CD14-positive monocyte (primary cell): ENCODE results near the gene SMS. TPM values are rescaled to one million over a fixed set of nuclear protein-coding genes. Genes with fewer than 3 reads are reported as not detected.

Source experiments
- DNase-seq, 3 donors: peaks; one replicate each; pipeline ENCODE4 v3.0.0-alpha.2; 2011 to 2022
- H2AFZ ChIP-seq: 2 replicates; pipeline ENCODE4 v1.6.0; 2012; ENCODE audit warnings: mild to moderate bottlenecking, low read depth, low read length, inconsistent platforms; ENCODE audit not compliant: insufficient read depth, poor library complexity, severe bottlenecking
- H3K27ac ChIP-seq, 2 donors: 1 replicate in 1 of 2; 2 replicates in 1 of 2; pipeline ENCODE4 v1.5.1; 2012 to 2013; ENCODE audit warnings: low read length in 2 of 2, control low read depth in 1 of 2, inconsistent platforms in 1 of 2, low read depth in 1 of 2, mild to moderate bottlenecking in 1 of 2
- H3K27me3 ChIP-seq, 2 donors: one replicate each; pipeline versions ENCODE4 v1.6.0 to v1.6.1; 2011 to 2013; ENCODE audit warnings: low read length in 2 of 2; ENCODE audit not compliant: control insufficient read depth in 2 of 2, insufficient read depth in 2 of 2
- H3K36me3 ChIP-seq, 2 donors: replicated peaks in 1 of 2; 1 replicate in 1 of 2; 2 replicates in 1 of 2; pipeline versions ENCODE4 v1.5.1 to v1.6.1; 2012 to 2013; ENCODE audit warnings: low read length in 2 of 2, control low read depth in 1 of 2, inconsistent platforms in 1 of 2, mild to moderate bottlenecking in 1 of 2; ENCODE audit not compliant: insufficient read depth in 2 of 2, control insufficient read depth in 1 of 2
- H3K4me1 ChIP-seq, 2 donors: 1 replicate in 1 of 2; 2 replicates in 1 of 2; pipeline versions ENCODE4 v1.5.1 to v1.6.1; 2012 to 2013; ENCODE audit warnings: low read length in 2 of 2, control low read depth in 1 of 2, inconsistent platforms in 1 of 2, mild to moderate bottlenecking in 1 of 2, moderate library complexity in 1 of 2; ENCODE audit not compliant: insufficient read depth in 2 of 2, control insufficient read depth in 1 of 2
- H3K4me2 ChIP-seq: replicated peaks from 2 replicates; pipeline ENCODE3; 2012; ENCODE audit warnings: low read length, moderate library complexity, mild to moderate bottlenecking; ENCODE audit not compliant: poor library complexity, severe bottlenecking; ENCODE audit errors: extremely low read depth
- H3K4me3 ChIP-seq, 3 experiments: fragments of 200-600 bp in 1 of 3; sonication (generic) in 1 of 3; replicated peaks in 1 of 3; 1 replicate in 2 of 3; 2 replicates in 1 of 3; pipeline ENCODE4 v1.5.1; 2011 to 2013; ENCODE audit warnings: low read length in 3 of 3, mild to moderate bottlenecking in 3 of 3, control low read depth in 2 of 3, low read depth in 2 of 3, inconsistent platforms in 1 of 3, moderate library complexity in 1 of 3
- H3K79me2 ChIP-seq: 2 replicates; pipeline ENCODE4 v1.6.0; 2012; ENCODE audit warnings: mild to moderate bottlenecking, control low read depth, inconsistent platforms, low read length, moderate library complexity; ENCODE audit not compliant: insufficient read depth
- H3K9ac ChIP-seq: 2 replicates; pipeline ENCODE4 v1.6.0; 2017; ENCODE audit warnings: low read length, mild to moderate bottlenecking; ENCODE audit not compliant: insufficient read depth, poor library complexity, severe bottlenecking
- H3K9me3 ChIP-seq, 2 donors: replicated peaks in 1 of 2; 1 replicate in 1 of 2; 2 replicates in 1 of 2; pipeline versions ENCODE4 v1.5.1 to v1.6.1; 2012 to 2013; ENCODE audit warnings: low read length in 2 of 2, control low read depth in 1 of 2; ENCODE audit not compliant: control insufficient read depth in 1 of 2, insufficient read depth in 1 of 2
- H4K20me1 ChIP-seq: 2 replicates; pipeline ENCODE4 v1.6.0; 2012; ENCODE audit warnings: mild to moderate bottlenecking, low read length, control low read depth, moderate library complexity; ENCODE audit not compliant: insufficient read depth
- H3K27ac Mint-ChIP-seq, 7 donors: one replicate each; pipeline ENCODE4 v1.8.0; 2020; ENCODE audit warnings: mild to moderate bottlenecking in 7 of 7, mixed read lengths in 7 of 7, moderate library complexity in 6 of 7, inconsistent platforms in 2 of 7
- H3K27me3 Mint-ChIP-seq, 3 donors: one replicate each; pipeline ENCODE4 v1.8.0; 2021 to 2022; ENCODE audit warnings: low read depth in 3 of 3, mild to moderate bottlenecking in 3 of 3, mixed read lengths in 3 of 3, moderate library complexity in 3 of 3, inconsistent platforms in 1 of 3
- H3K36me3 Mint-ChIP-seq, 2 donors: one replicate each; pipeline ENCODE4 v1.8.0; 2020; ENCODE audit warnings: mixed read lengths in 2 of 2, inconsistent platforms in 1 of 2, mild to moderate bottlenecking in 1 of 2
- H3K4me1 Mint-ChIP-seq: one replicate; pipeline ENCODE4 v1.8.0; 2020; ENCODE audit warnings: mild to moderate bottlenecking, mixed read lengths
- H3K4me3 Mint-ChIP-seq, 2 donors: one replicate each; pipeline ENCODE4 v1.8.0; 2020; ENCODE audit warnings: mild to moderate bottlenecking in 2 of 2, mixed read lengths in 2 of 2, moderate library complexity in 1 of 2
- H3K9me3 Mint-ChIP-seq, 7 donors: one replicate each; pipeline ENCODE4 v1.8.0; 2020 to 2022; ENCODE audit warnings: mixed read lengths in 7 of 7, mild to moderate bottlenecking in 6 of 7, moderate library complexity in 6 of 7, inconsistent platforms in 2 of 7
- whole genome bisulfite sequencing: methylation state at CpG from one replicate; pipeline ENCODE4 v1.1.5; 2013; ENCODE audit warnings: missing lambda C conversion rate; ENCODE audit not compliant: insufficient coverage; 5-methylcytosine and 5-hydroxymethylcytosine counted together
- intact Hi-C, 2 donors: fragments of 100-400 bp; cut with micrococcal nuclease; formaldehyde crosslinking; loops; one replicate each; pipeline versions ENCODE4 v1.15.0 to v1.15.1; 2023
- polyA plus RNA-seq, 3 donors: library from polyadenylated mRNA; depleted of rRNA in 1 of 3; unstranded in 2 of 3; stranded (reverse) in 1 of 3; fragments of 300-500 nt in 2 of 3; fragments of >200 nt in 1 of 3; fragmentation: Illumina TruSeq in 2 of 3; gene quantifications; 1 replicate in 2 of 3; 2 replicates in 1 of 3; pipeline ENCODE4 v1.2.3, GENCODE V29; 2012 to 2021
- TF ChIP-seq, protein P1 (sequence below): fragments of 200-600 bp; IDR thresholded peaks from one replicate; pipeline ENCODE4 v1.8.0; 2022; ENCODE audit warnings: antibody characterized with exemption, mild to moderate bottlenecking

SMS gene
- polyA plus RNA-seq, 3 donors, result 24.9 to 75.4 (median 70.8) TPM

DNA sequence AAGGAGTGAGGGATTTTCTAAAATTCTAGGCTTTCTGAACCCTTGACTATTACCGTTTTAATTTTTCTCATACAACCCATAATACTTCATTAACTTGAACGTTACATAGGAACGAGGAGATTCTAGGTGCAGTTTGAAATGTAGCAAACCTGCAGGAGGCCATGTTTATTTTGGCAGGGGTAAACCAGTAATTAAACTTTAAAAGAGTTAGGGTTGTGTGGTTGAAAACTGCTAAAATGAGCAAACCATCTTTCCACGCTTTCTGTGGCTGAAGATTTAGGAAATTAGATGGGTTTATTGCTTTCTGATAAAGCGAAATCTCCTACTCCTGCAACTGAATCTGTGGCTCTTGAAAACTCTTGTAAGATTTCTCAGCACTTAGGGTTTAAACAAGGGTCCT lies 93.3 kb downstream of the SMS start:
- Histone ChIP-seq H3K9me3 (no peaks in the 10 kb centered on the region), H3K36me3 (no peaks in the 10 kb centered on the region), H2AFZ (no peak overlapping the region), H3K4me3 (no peak overlapping the region), H3K4me2 (no peak overlapping the region), H3K9ac (no peak overlapping the region), H3K27ac (no peak overlapping the region), H3K27me3 (no peaks in the 10 kb centered on the region), H3K4me1 (no peaks in the 10 kb centered on the region), H3K79me2 (no peaks in the 10 kb centered on the region), H4K20me1 (no peaks in the 10 kb centered on the region)
- no peaks in the 10 kb centered on the region for H3K36me3 Mint-ChIP-seq
- H3K27ac Mint-ChIP-seq, result no peak overlapping the region
- no peak overlapping the region for H3K4me3 Mint-ChIP-seq
- intact Hi-C loops, result no loop called here
- peaks cover 2% of the 10 kb centered on the region for H3K4me1 Mint-ChIP-seq
- WGBS, result no CpG with 5 or more reads among the region's 5 CpGs
- TF ChIP-seq, protein P1, sequence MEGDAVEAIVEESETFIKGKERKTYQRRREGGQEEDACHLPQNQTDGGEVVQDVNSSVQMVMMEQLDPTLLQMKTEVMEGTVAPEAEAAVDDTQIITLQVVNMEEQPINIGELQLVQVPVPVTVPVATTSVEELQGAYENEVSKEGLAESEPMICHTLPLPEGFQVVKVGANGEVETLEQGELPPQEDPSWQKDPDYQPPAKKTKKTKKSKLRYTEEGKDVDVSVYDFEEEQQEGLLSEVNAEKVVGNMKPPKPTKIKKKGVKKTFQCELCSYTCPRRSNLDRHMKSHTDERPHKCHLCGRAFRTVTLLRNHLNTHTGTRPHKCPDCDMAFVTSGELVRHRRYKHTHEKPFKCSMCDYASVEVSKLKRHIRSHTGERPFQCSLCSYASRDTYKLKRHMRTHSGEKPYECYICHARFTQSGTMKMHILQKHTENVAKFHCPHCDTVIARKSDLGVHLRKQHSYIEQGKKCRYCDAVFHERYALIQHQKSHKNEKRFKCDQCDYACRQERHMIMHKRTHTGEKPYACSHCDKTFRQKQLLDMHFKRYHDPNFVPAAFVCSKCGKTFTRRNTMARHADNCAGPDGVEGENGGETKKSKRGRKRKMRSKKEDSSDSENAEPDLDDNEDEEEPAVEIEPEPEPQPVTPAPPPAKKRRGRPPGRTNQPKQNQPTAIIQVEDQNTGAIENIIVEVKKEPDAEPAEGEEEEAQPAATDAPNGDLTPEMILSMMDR, result no peak
- no peaks in the 10 kb centered on the region for H3K9me3 Mint-ChIP-seq
- peaks cover 0 to 5% (median 1%) of the 10 kb centered on the region in 3 donors for H3K27me3 Mint-ChIP-seq
- DNase-seq, result no peak

DNA sequence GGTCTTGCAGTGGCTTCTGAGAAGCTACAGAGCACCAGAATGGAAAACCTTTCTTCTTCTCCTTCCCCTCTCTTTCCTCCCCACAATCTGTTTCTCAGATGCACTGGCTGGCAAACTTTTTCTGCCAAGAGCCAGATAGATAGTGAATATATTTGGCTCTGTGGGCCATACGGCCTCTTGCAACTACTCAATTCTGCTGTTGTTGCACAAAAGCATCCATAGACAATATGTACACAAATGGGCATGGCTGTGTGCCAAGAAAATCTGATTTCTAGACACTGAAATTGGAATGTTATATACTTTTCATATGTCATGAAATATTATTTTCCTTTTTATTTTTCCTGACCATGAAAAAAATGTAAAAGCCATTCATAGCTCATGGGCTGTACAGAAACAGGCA lies 94.7 kb downstream of the SMS start:
- Histone ChIP-seq H3K4me1 (no peaks in the 10 kb centered on the region), H3K4me3 (no peak overlapping the region), H3K27me3 (no peaks in the 10 kb centered on the region), H3K9me3 (no peaks in the 10 kb centered on the region), H3K4me2 (no peak overlapping the region), H3K9ac (no peak overlapping the region), H2AFZ (no peak overlapping the region), H4K20me1 (no peaks in the 10 kb centered on the region), H3K36me3 (no peaks in the 10 kb centered on the region), H3K79me2 (no peaks in the 10 kb centered on the region), H3K27ac (no peak overlapping the region)
- no peak overlapping the region for H3K4me3 Mint-ChIP-seq
- TF ChIP-seq, protein P1, result no peak
- intact Hi-C loops, result no loop called here
- H3K4me1 Mint-ChIP-seq, result peaks cover 6% of the 10 kb centered on the region
- peaks cover 0 to 4% (median 0%) of the 10 kb centered on the region in 3 donors for H3K27me3 Mint-ChIP-seq
- no CpG with 5 or more reads among the region's 1 CpG for WGBS
- no peak overlapping the region for H3K27ac Mint-ChIP-seq
- H3K9me3 Mint-ChIP-seq, result peaks cover 0 to 3% (median 0%) of the 10 kb centered on the region in 7 donors
- DNase-seq, result no peak
- H3K36me3 Mint-ChIP-seq, result no peaks in the 10 kb centered on the region
